OCI-LY1 (cell line): ENCODE data around the gene CBS.
"Not testable (repeated sequence)": the region's sequence is repeated elsewhere in the genome, so short reads cannot be mapped to it uniquely, and the experiment has no call there.

Experiments
- EZH2 ChIP-seq: fragments of 200-600 bp; sonication (generic), shearing (Covaris generic); IDR thresholded peaks from 2 replicates; pipeline ENCODE4 v1.8.0; 2017; ENCODE audit warnings: borderline replicate concordance, mixed run types, mild to moderate bottlenecking, antibody characterized with exemption, low read length, moderate library complexity, mixed read lengths
- TF ChIP-seq, protein P1 (sequence below): fragments of 200-600 bp; sonication (generic), shearing (Covaris generic); IDR thresholded peaks from 2 replicates; pipeline ENCODE4 v1.5.1; 2017; ENCODE audit warnings: mild to moderate bottlenecking, antibody characterized with exemption, low read length, moderate library complexity, mixed read lengths

DNA sequence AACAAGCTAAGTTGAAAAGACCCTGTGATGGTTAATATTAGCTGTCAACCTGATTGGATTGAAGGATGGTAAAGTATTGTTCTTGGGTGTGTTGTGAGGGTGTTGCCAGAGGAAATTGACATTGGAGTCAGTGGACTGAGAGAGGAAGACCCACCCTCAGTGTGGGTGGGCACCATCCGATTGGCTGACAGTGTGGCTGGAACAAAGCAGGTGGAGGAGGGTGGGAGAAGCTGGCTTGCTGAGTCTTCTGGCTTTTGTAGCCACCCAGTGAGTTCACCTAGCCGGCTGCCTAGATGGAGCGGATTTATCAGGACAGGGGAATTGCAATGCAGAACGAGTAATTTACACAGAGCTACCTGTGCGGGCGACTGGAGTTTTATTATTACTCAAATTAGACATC, 38.8 kb upstream of the CBS start:
- TF ChIP-seq, protein P1, sequence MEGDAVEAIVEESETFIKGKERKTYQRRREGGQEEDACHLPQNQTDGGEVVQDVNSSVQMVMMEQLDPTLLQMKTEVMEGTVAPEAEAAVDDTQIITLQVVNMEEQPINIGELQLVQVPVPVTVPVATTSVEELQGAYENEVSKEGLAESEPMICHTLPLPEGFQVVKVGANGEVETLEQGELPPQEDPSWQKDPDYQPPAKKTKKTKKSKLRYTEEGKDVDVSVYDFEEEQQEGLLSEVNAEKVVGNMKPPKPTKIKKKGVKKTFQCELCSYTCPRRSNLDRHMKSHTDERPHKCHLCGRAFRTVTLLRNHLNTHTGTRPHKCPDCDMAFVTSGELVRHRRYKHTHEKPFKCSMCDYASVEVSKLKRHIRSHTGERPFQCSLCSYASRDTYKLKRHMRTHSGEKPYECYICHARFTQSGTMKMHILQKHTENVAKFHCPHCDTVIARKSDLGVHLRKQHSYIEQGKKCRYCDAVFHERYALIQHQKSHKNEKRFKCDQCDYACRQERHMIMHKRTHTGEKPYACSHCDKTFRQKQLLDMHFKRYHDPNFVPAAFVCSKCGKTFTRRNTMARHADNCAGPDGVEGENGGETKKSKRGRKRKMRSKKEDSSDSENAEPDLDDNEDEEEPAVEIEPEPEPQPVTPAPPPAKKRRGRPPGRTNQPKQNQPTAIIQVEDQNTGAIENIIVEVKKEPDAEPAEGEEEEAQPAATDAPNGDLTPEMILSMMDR: not testable (repeated sequence)
- TF ChIP-seq EZH2: not testable (repeated sequence)
